ENCODE data around the gene IGFLR1.
"Not testable (repeated sequence)": the region's sequence is repeated elsewhere in the genome, so short reads cannot be mapped to it uniquely, and the experiment has no call there.

The IGFLR1 gene

DNA sequence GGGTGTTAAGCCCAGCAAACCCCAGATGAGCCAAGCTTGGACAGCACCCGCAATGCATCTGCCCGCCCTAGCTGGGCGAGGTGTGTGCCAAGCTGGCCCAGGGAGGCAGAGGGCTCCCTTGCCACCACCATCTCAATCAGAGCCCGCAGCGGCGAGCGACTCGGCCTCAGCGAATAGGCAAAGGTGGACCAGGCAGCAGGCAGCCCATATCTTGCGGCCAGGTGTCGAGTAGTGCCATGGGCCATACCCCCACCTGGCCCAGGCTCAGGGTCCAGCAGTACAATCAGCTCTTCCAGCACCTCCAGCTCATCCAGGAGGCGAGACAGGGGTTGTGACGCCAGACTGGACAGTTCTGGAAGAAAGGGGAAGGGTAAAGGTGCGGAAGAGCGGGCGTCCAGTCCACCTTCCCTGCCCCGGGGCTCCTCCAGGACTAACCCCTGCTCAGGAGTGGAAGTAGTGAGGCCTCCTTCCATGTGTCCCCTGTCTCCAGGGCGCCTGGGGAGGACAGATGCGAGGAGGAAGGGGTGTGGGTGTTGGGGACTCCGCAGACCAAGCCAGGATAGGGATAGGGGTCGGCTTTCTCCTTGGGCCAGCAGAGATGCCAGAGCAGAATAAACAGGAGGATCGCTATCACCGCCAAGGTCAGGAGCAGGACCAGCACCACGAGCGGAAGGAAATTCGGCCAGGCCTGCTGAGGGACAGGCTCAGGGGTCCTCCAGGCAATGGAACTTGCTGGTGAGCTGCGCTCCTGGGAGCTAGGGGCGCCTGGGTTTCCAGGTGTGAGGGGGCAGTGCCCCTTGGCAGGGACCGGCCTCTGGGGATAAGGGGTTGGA is 2.8 kb downstream of the IGFLR1 start:
- no peak for DNase-seq

DNA sequence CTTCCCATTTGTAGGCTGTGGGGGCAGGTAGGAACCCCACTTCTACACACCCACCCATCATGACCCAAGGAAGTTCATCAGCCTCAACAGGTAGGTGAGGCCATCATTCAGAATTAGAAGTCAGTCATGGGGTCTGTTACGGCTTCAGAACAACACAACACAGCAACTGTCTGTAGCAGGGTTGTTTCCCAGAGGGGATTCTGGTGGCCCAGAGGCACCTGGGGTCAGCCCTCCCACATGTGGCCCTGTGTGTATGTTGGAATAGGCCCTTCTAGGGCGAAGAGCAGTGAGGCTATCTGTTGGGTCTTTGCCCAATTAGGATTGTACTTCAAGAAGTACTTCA is 3.4 kb downstream of the IGFLR1 start:
- no peak for DNase-seq

- DNase-seq, result no peak
These were observed 4.0 kb downstream of the IGFLR1 start for GRCh38 chr19:35738021-35738886.

- DNase-seq, result no peak
These were observed 5.1 kb downstream of the IGFLR1 start for GRCh38 chr19:35736913-35737886.

GRCh38 chr19:35734889-35735288 is 7.4 kb downstream of the IGFLR1 start:
- DNase-seq, result no peak

- no peak for DNase-seq
These were observed 8.0 kb downstream of the IGFLR1 start for GRCh38 chr19:35734273-35734672.

DNA sequence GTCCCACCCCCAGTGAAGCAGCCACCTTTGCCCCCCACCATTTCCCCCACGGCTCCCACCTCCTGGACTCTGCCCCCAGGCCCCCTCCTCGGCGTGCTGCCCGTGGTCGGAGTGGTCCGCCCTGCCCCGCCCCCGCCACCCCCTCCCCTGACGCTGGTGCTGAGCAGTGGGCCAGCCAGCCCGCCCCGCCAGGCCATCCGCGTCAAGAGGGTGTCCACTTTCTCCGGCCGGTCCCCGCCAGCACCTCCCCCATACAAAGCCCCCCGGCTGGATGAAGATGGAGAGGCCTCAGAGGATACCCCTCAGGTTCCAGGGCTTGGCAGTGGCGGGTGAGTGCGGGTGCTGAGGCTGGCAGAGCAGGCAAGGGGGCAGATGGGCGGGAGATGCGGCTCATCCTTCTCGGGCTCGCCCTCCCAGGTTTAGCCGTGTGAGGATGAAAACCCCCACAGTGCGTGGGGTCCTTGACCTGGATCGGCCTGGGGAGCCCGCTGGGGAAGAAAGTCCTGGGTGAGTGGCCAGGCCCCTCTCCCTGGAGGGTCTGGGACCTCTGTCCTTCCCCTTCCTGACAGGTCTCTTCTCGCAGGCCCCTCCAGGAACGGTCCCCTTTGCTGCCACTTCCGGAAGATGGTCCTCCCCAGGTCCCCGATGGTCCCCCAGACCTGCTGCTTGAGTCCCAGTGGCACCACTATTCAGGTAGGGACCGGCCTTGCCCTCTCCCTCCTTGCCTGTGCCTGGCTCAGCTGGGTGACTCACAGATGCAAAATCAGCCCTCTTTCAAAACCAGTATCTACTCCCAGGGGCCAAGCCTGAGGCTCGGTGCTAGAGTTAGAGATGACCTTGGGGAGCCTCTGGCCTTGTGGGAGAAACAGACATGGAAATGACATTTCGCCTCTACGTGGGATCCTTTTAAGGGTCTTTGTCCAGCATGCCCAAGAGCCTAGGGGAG is 8.8 kb downstream of the IGFLR1 start:
- no peak for DNase-seq

GRCh38 chr19:35732540-35733179 is 9.6 kb downstream of the IGFLR1 start:
- no peak for DNase-seq

DNA sequence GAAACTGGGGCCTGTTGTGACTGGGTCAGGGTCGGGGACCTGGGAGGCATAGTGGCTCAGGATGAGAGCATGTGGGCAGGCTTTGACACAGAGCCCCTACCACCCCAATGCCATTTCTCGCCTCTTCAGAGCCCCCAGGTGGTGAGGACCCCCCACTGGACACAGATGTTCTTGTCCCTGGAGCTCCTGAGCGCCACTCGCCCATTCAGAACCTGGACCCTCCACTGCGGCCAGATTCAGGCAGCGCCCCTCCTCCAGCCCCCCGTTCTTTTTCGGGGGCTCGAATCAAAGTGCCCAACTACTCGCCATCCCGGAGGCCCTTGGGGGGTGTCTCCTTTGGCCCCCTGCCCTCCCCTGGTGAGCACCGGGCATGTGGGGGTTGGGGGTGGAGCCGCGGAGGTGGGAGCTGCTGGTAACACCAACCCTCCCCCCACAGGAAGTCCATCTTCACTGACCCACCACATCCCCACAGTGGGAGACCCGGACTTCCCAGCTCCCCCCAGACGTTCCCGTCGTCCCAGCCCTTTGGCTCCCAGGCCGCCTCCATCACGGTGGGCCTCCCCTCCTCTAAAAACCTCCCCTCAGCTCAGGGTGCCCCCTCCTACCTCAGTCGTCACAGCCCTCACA is 10.4 kb downstream of the IGFLR1 start:
- no peak for DNase-seq

DNA sequence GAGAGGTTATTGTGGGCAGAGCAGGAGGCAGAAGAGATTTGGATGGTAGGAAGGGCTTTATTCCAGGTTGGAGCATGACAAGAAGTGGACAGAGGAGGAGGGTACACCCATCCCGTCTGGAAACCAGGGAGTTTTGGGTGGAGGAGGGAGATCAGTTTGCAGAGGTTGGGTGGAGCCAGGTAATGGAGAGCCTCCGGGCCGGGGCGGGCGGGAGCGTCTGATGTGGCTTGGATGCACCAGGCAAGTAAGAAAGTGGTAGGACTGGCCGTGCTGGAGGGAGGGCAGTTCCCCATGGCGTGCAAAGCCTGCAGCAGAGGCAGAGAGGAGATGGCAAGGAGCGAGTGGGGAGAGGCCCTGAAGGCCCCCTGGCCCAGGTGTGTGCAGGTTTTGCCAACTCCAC is 10.9 kb downstream of the IGFLR1 start:
- no peak for DNase-seq

DNA sequence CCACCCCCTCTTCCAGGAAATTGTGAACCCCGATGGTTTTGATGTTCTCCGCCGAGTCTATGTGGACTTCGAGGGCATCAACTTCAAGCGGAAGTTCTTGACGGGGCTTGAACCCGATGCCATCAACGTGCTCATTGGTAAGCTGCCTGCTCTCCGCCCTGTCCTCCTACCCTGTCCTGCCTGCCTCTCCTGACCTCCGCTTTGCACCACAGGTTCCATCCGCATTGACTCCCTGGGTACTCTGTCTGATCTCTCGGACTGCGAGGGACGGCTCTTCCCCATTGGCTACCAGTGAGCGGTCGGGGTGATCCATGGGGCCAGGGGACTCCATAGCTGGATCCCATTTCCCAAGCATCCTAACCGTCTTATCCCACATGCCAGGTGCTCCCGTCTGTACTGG is 11.9 kb downstream of the IGFLR1 start:
- DNase-seq, result no peak

DNA sequence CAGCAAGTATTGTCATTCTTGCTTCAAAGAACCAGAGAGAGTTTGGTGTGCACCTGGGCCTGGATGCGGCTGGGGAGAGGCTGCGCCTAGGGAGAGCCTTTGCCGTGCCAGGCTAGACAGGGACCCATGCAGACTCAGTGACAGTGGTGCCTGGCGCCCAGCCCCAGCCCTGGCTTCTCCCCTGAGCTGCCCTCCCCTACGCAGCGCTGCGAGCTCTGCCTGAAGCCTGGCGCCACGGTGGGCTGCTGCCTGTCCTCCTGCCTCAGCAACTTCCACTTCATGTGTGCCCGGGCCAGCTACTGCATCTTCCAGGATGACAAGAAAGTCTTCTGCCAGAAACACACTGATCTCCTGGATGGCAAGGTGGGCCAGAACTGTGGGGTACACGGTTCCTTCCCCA is 12.5 kb downstream of the IGFLR1 start:
- DNase-seq, result no peak

- DNase-seq, result no peak
These were observed 13.2 kb downstream of the IGFLR1 start for GRCh38 chr19:35729021-35729420.

DNA sequence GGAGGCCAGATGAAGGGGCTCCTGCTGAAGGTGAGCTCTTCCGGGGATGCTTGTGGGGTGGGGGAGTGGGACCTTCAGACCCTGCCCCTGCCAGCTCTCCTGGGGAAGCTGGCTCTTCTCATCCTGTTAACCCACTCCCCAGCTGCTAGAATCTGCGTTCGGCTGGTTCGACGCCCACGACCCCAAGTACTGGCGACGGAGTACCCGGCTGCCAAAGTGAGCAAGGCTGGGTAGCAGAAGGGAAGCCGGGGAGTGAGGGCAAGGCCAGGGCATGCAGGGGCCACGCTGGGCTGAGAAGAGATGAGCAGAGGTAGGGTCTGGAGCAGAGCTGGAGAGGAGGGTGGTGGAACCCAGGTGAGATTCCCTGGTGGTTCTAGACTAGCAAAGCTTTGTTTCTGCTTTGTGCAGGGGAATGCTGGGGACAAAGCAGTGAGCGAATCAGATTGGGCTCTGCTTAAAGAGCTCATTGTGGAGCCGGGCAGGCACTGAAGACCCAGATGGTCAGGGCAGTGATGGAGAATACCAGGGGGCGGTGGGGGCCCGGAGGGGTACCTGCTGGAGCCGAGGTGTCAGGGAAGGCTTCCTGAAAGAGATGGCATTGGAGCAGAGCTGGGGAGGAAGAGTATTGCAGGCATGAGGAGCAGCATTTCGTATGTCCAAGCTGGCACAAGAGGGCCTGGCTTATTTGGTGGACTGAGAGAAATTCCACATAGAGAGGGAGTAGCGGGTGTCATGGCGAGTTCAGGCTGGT is 14.1 kb downstream of the IGFLR1 start:
- DNase-seq, result no peak

DNA sequence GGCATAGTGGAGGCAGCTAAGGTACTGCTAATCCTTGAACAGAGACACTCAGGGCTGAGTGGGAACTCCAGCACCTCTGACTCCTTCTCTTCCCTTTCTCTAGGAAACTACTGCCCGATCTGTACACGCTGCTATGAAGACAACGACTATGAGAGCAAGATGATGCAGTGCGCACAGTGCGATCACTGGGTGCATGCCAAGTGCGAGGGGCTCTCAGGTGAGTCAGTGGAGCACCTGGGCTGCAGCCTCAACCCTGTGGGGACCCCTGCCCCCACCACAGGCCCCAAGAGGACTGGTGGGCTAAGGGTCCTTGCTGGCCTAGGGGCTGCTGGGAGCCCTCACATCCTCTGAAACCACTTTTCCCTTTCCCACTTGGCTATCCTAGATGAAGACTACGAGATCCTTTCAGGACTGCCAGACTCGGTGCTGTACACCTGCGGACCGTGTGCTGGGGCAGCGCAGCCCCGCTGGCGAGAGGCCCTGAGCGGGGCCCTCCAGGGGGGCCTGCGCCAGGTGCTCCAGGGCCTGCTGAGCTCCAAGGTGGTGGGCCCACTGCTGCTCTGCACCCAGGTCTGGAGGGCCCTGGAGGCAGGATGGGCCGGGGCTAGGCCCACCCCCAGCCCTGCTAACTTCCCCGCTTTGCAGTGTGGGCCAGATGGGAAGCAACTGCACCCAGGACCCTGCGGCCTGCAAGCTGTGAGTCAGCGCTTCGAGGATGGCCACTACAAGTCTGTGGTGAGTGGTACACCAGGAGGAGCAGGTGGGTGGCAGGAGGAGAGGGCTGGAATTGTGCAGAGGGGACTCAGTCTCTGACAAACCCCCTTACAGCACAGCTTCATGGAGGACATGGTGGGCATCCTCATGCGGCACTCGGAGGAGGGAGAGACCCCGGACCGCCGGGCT is 14.9 kb downstream of the IGFLR1 start:
- DNase-seq, result no peak

- DNase-seq, result no peak
These were observed 16.9 kb downstream of the IGFLR1 start for GRCh38 chr19:35725216-35725861.

- DNase-seq, result no peak
These were observed 17.7 kb downstream of the IGFLR1 start for GRCh38 chr19:35724560-35724959.

DNA sequence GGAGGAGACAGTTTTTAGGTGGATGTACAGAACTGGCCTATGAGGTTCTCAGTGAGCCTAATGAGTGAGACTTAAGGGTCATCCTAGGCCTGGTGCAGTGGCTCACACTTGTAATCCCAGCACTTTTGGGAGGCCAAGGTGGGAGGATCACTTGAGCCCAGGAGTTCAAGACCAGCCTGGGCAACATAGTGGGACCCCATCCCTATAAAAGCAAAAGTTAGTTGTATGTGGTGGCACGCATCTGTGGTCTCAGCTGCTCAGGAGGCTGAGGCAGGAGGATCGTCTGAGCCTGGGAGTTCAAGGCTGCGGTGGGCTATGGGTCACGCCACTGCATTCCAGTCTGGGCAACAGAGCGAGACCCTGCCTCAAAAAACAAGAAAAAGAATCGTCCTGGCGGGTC is 18.1 kb downstream of the IGFLR1 start:
- DNase-seq, result not testable (repeated sequence)
